ENCODE measurements around the gene FRMD4B. TPM values are rescaled to one million over a fixed set of nuclear protein-coding genes. Genes with fewer than 3 reads are reported as not detected.

The FRMD4B gene
- total RNA-seq, 4 donors from 2014 or later = 15.5 to 36.7 (median 26.0) TPM

DNA sequence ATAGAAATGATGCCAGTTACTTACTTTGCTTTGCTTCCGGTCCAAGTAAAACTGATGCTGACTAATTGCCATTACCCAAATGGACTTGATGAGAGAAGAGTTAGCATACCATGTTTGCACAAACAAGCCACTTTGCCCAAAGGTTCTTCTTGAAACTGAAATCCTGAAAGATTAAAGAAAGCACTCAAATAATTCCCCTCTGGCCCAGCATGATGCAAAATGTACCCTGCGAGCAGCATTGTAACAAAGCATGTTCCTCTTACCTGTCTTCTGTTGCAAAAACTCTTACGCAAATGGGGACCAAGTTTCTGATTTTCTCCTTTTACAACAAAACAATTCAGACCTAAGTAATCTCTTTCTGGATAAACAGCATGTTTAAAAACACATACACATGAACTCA, 189.0 kb downstream of the FRMD4B start:
- no peaks in the 10 kb centered on the region for H3K27me3 ChIP-seq
- H3K36me3 ChIP-seq = peaks cover 0 to 19% (median 6%) of the 10 kb centered on the region in 4 donors
- TF ChIP-seq EP300 (IDR thresholded peaks at IDR 0.05; ENCODE audit: low read depth) (no peak), POLR2AphosphoS5 (IDR thresholded peaks at IDR 0.05) (no peak), POLR2A (IDR thresholded peaks at IDR 0.05) (no peak), CTCF (IDR thresholded peaks at IDR 0.05) (no peak)
- H3K9me3 ChIP-seq = no peaks in the 10 kb centered on the region
- no peak overlapping the region for H3K27ac ChIP-seq
- H3K4me3 ChIP-seq = no peak overlapping the region
- no peak for DNase-seq
- intact Hi-C loops (cut with DNase I; ENCODE audit: low total_unique reads) = no loop called here
- WGBS, 2 donors (ENCODE audit: low coverage in 1 of 2) = 89 to 91% methylated on average over 3 of the region's 3 CpGs
- in situ Hi-C loops (cut with MboI; ENCODE audit: low pct_ligation_motif_present in 1 of 4, low pct_unique_long_range_greater_than_20kb in 1 of 4, low sequenced_read_pairs in 3 of 4) = no loop called here
- peaks cover 0 to 33% (median 8%) of the 10 kb centered on the region in 4 donors for H3K4me1 ChIP-seq

GRCh38 chr3:69194431-69195165, 191.3 kb downstream of the FRMD4B start:
- H3K27ac ChIP-seq = peak overlapping the region in 1 of 4 donors; percentile 53
- TF ChIP-seq CTCF (IDR thresholded peaks at IDR 0.05) (no peak), EP300 (IDR thresholded peaks at IDR 0.05; ENCODE audit: low read depth) (no peak), POLR2A (IDR thresholded peaks at IDR 0.05) (no peak), POLR2AphosphoS5 (IDR thresholded peaks at IDR 0.05) (no peak)
- H3K4me3 ChIP-seq = no peak overlapping the region
- intact Hi-C loops (cut with DNase I; ENCODE audit: low total_unique reads) (no loop called here), in situ Hi-C loops (cut with MboI; ENCODE audit: low pct_ligation_motif_present in 1 of 4, low pct_unique_long_range_greater_than_20kb in 1 of 4, low sequenced_read_pairs in 3 of 4) (no loop called here)
- peaks cover 0 to 18% (median 4%) of the 10 kb centered on the region in 4 donors for H3K4me1 ChIP-seq
- peaks cover 0 to 28% (median 7%) of the 10 kb centered on the region in 4 donors for H3K36me3 ChIP-seq
- WGBS, 2 donors (ENCODE audit: low coverage in 1 of 2) = 70 to 71% methylated on average over 5 to 7 of the region's 7 CpGs
- H3K27me3 ChIP-seq = no peaks in the 10 kb centered on the region
- no peaks in the 10 kb centered on the region for H3K9me3 ChIP-seq
- DNase-seq = no peak

DNA sequence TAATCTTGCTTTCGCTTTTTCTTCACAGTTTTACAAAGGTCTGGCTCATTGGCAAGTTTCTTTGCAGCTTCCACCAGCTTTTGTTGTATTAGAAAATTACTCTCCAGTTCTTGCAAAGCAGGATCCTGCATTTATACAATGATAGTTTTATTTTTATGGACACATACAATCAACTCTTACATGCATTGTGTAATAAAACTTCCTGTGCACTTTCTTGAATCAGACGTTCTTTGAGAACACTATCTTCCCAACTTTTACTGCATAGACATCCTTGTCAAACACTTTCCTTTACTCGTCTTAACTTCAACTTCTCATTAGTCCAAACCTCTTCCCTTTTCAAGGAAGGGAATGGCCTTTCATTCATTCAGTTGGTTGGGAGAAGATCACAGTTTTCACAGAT, 192.1 kb downstream of the FRMD4B start:
- TF ChIP-seq POLR2AphosphoS5 (IDR thresholded peaks at IDR 0.05) = peak in 1 of 3 donors; percentile 14
- no peak for TF ChIP-seq CTCF (IDR thresholded peaks at IDR 0.05)
- Histone ChIP-seq H3K4me3 (no peak overlapping the region), H3K27me3 (no peaks in the 10 kb centered on the region), H3K36me3 (peaks cover 0 to 32% (median 7%) of the 10 kb centered on the region in 4 donors), H3K9me3 (no peaks in the 10 kb centered on the region), H3K27ac (peak overlapping the region in 3 of 4 donors; percentile 4 to 53 (median 36)), H3K4me1 (peaks cover 0 to 18% (median 2%) of the 10 kb centered on the region in 4 donors)
- intact Hi-C loops (cut with DNase I; ENCODE audit: low total_unique reads) (no loop called here), in situ Hi-C loops (cut with MboI; ENCODE audit: low pct_ligation_motif_present in 1 of 4, low pct_unique_long_range_greater_than_20kb in 1 of 4, low sequenced_read_pairs in 3 of 4) (no loop called here)
- no peak for DNase-seq
- 43 to 52% methylated on average over 3 of the region's 3 CpGs for WGBS, 2 donors (ENCODE audit: low coverage in 1 of 2)

GRCh38 chr3:69191516-69191915, 194.4 kb downstream of the FRMD4B start:
- no peak for DNase-seq
- Histone ChIP-seq H3K36me3 (peaks cover 0 to 38% (median 11%) of the 10 kb centered on the region in 4 donors), H3K9me3 (no peaks in the 10 kb centered on the region), H3K4me3 (no peak overlapping the region), H3K27me3 (no peaks in the 10 kb centered on the region), H3K27ac (no peak overlapping the region), H3K4me1 (peaks cover 0 to 13% (median 2%) of the 10 kb centered on the region in 4 donors)
- intact Hi-C loops (cut with DNase I; ENCODE audit: low total_unique reads) (no loop called here), in situ Hi-C loops (cut with MboI; ENCODE audit: low pct_ligation_motif_present in 1 of 4, low pct_unique_long_range_greater_than_20kb in 1 of 4, low sequenced_read_pairs in 3 of 4) (no loop called here)
- no peak for TF ChIP-seq CTCF (IDR thresholded peaks at IDR 0.05)

Data from transverse colon (tissue), 4 donors.